Measurements from ENCODE around the gene IL22RA1.

The IL22RA1 gene

DNA sequence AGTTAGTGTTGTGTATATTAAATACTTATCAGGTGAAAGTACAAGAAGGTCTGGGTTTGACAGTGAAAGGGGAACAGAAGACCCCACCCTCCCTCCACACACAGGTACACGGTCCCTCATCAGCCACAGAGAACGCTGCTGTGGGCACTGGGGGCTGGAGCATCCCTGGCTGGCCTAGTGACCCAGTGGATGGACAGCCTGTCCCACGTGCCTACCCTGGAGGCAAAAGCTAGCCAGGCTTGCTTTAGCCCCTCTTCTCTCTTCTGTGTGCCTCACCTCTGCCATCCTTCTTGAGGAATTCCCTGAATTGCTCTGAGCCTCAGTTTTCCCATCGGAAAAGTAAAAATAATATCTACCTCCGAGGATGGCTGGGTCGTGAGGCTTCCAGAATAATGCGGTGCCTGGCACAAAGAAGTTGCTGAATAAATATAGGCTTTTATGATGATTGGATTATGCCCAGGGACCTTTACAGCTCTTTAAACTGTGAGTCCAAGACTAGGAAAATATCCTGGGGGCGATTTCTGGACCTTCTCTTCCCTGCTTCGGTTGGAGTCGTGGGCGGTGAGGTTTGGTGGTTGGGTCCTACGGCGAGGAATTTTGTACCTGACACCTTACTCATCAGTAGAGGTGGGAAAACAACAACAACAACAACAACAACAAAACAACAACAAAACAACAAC is 43.2 kb upstream of the IL22RA1 start:
- in situ Hi-C loops (cut with HindIII; ENCODE audit: low sequenced_read_pairs): no loop called here
- DNase-seq (ENCODE audit: low read depth): no peak
- TF ChIP-seq, protein P1, sequence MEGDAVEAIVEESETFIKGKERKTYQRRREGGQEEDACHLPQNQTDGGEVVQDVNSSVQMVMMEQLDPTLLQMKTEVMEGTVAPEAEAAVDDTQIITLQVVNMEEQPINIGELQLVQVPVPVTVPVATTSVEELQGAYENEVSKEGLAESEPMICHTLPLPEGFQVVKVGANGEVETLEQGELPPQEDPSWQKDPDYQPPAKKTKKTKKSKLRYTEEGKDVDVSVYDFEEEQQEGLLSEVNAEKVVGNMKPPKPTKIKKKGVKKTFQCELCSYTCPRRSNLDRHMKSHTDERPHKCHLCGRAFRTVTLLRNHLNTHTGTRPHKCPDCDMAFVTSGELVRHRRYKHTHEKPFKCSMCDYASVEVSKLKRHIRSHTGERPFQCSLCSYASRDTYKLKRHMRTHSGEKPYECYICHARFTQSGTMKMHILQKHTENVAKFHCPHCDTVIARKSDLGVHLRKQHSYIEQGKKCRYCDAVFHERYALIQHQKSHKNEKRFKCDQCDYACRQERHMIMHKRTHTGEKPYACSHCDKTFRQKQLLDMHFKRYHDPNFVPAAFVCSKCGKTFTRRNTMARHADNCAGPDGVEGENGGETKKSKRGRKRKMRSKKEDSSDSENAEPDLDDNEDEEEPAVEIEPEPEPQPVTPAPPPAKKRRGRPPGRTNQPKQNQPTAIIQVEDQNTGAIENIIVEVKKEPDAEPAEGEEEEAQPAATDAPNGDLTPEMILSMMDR (IDR thresholded peaks at IDR 0.05; ENCODE audit: low read depth, low read length, missing control alignments): no peak
- H3K4me3 ChIP-seq (ENCODE audit: low read depth, low read length): no peak overlapping the region

- DNase-seq (ENCODE audit: low read depth): no peak
- TF ChIP-seq, protein P1 (IDR thresholded peaks at IDR 0.05; ENCODE audit: low read depth, low read length, missing control alignments): no peak
- in situ Hi-C loops (cut with HindIII; ENCODE audit: low sequenced_read_pairs): no loop called here
- H3K4me3 ChIP-seq (ENCODE audit: low read depth, low read length): no peak overlapping the region
Observed at GRCh38 chr1:24185076-24185475, 42.1 kb upstream of the IL22RA1 start.

DNA sequence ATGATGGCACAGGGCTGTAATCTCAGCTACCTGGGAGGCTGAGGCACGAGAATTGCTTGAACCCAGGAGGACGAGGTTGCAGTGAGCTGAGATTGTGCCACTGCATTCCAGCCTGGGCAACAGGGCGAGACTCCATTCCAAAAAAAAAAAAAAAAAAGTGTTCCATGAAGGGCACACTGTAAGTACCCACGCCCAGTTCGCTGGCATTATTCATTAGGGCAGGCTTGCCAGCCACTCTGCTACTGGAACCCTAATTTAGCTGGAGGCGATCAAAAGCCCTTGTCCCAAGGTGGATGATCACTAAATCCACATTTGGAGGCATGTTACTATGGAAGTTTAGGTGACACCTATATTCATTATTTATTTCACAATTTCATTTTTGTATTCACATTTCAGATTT is 39.1 kb upstream of the IL22RA1 start:
- TF ChIP-seq, protein P1 (IDR thresholded peaks at IDR 0.05; ENCODE audit: low read depth, low read length, missing control alignments): no peak
- in situ Hi-C loops (cut with HindIII; ENCODE audit: low sequenced_read_pairs): no loop called here
- no peak overlapping the region for H3K4me3 ChIP-seq (ENCODE audit: low read depth, low read length)
- DNase-seq (ENCODE audit: low read depth): no peak

GRCh38 chr1:24181619-24182018 is 38.7 kb upstream of the IL22RA1 start:
- DNase-seq (ENCODE audit: low read depth): peak; percentile 29
- H3K4me3 ChIP-seq (ENCODE audit: low read depth, low read length): no peak overlapping the region
- in situ Hi-C loops (cut with HindIII; ENCODE audit: low sequenced_read_pairs): no loop called here
- TF ChIP-seq, protein P1 (IDR thresholded peaks at IDR 0.05; ENCODE audit: low read depth, low read length, missing control alignments): no peak

GRCh38 chr1:24180676-24181075 is 37.7 kb upstream of the IL22RA1 start:
- TF ChIP-seq, protein P1 (IDR thresholded peaks at IDR 0.05; ENCODE audit: low read depth, low read length, missing control alignments): no peak
- no peak for DNase-seq (ENCODE audit: low read depth)
- in situ Hi-C loops (cut with HindIII; ENCODE audit: low sequenced_read_pairs): no loop called here
- no peak overlapping the region for H3K4me3 ChIP-seq (ENCODE audit: low read depth, low read length)

GRCh38 chr1:24179251-24179840 is 36.4 kb upstream of the IL22RA1 start:
- H3K4me3 ChIP-seq (ENCODE audit: low read depth, low read length): no peak overlapping the region
- in situ Hi-C loops (cut with HindIII; ENCODE audit: low sequenced_read_pairs): no loop called here
- TF ChIP-seq, protein P1 (IDR thresholded peaks at IDR 0.05; ENCODE audit: low read depth, low read length, missing control alignments): no peak

More at GRCh38 chr1:24179251-24179840, 36.4 kb upstream of the IL22RA1 start:
- DNase-seq (ENCODE audit: low read depth): no peak

All from astrocyte of the cerebellum (primary cell).